Nephron progenitor cell (in vitro differentiated cells): ENCODE data around the gene SIGLEC7.

ENCODE experiments used
- DNase-seq: peaks from one replicate; pipeline ENCODE4 v3.0.0; 2021
- H3K27ac Mint-ChIP-seq: 2 replicates; pipeline ENCODE4 v1.8.0; 2021; ENCODE audit warnings: mild to moderate bottlenecking, moderate library complexity, mixed read lengths
- H3K27me3 Mint-ChIP-seq: 2 replicates; pipeline ENCODE4 v1.8.0; 2021; ENCODE audit warnings: mild to moderate bottlenecking, low read depth, mixed read lengths; ENCODE audit not compliant: poor library complexity
- H3K36me3 Mint-ChIP-seq: 2 replicates; pipeline ENCODE4 v1.8.0; 2021; ENCODE audit warnings: low read depth, mixed read lengths
- H3K4me1 Mint-ChIP-seq: 2 replicates; pipeline ENCODE4 v1.8.0; 2021; ENCODE audit warnings: mixed read lengths
- H3K4me3 Mint-ChIP-seq: 2 replicates; pipeline ENCODE4 v1.8.0; 2021; ENCODE audit warnings: mild to moderate bottlenecking, moderate library complexity, mixed read lengths
- H3K9me3 Mint-ChIP-seq: 2 replicates; pipeline ENCODE4 v1.8.0; 2021; ENCODE audit warnings: mild to moderate bottlenecking, moderate library complexity, mixed read lengths
- CTCF ChIP-seq: fragments of 200-600 bp; sonication (generic); IDR thresholded peaks from 2 replicates; pipeline ENCODE4 v1.5.0; 2021; ENCODE audit warnings: antibody characterized with exemption

The SIGLEC7 gene

GRCh38 chr19:51119611-51120010 lies 22.5 kb upstream of the SIGLEC7 start:
- Mint-ChIP-seq H3K4me1 (peaks cover 2% of the 10 kb centered on the region), H3K27ac (no peak overlapping the region), H3K4me3 (no peak overlapping the region), H3K36me3 (no peaks in the 10 kb centered on the region), H3K27me3 (peaks cover 62% of the 10 kb centered on the region), H3K9me3 (no peaks in the 10 kb centered on the region)
- DNase-seq: no peak
- no peak for TF ChIP-seq CTCF

GRCh38 chr19:51120160-51120559 lies 21.9 kb upstream of the SIGLEC7 start:
- H3K9me3 Mint-ChIP-seq: no peaks in the 10 kb centered on the region
- no peaks in the 10 kb centered on the region for H3K36me3 Mint-ChIP-seq
- peaks cover 58% of the 10 kb centered on the region for H3K27me3 Mint-ChIP-seq
- no peak for DNase-seq
- peaks cover 6% of the 10 kb centered on the region for H3K4me1 Mint-ChIP-seq
- H3K4me3 Mint-ChIP-seq: no peak overlapping the region
- H3K27ac Mint-ChIP-seq: no peak overlapping the region
- TF ChIP-seq CTCF: no peak

- Mint-ChIP-seq H3K27ac (no peak overlapping the region), H3K9me3 (no peaks in the 10 kb centered on the region), H3K27me3 (peaks cover 48% of the 10 kb centered on the region)
Measured at GRCh38 chr19:51121257-51121656, 20.8 kb upstream of the SIGLEC7 start.

GRCh38 chr19:51122112-51122981 lies 19.8 kb upstream of the SIGLEC7 start:
- TF ChIP-seq CTCF: no peak
- DNase-seq: no peak
- Mint-ChIP-seq H3K27ac (no peak overlapping the region), H3K4me1 (peaks cover 6% of the 10 kb centered on the region), H3K27me3 (peaks cover 39% of the 10 kb centered on the region), H3K4me3 (no peak overlapping the region), H3K9me3 (no peaks in the 10 kb centered on the region), H3K36me3 (no peaks in the 10 kb centered on the region)

More at GRCh38 chr19:51121257-51121656, 20.8 kb upstream of the SIGLEC7 start:
- no peaks in the 10 kb centered on the region for H3K36me3 Mint-ChIP-seq
- DNase-seq: no peak
- no peak for TF ChIP-seq CTCF
- H3K4me3 Mint-ChIP-seq: no peak overlapping the region
- H3K4me1 Mint-ChIP-seq: peaks cover 6% of the 10 kb centered on the region

GRCh38 chr19:51123381-51123800 lies 18.7 kb upstream of the SIGLEC7 start:
- H3K4me3 Mint-ChIP-seq: no peak overlapping the region
- H3K9me3 Mint-ChIP-seq: no peaks in the 10 kb centered on the region
- no peak overlapping the region for H3K27ac Mint-ChIP-seq
- DNase-seq: no peak
- peaks cover 12% of the 10 kb centered on the region for H3K4me1 Mint-ChIP-seq
- no peaks in the 10 kb centered on the region for H3K36me3 Mint-ChIP-seq
- no peak for TF ChIP-seq CTCF
- peaks cover 38% of the 10 kb centered on the region for H3K27me3 Mint-ChIP-seq

- Mint-ChIP-seq H3K36me3 (no peaks in the 10 kb centered on the region), H3K9me3 (no peaks in the 10 kb centered on the region), H3K27me3 (peaks cover 41% of the 10 kb centered on the region), H3K4me3 (no peak overlapping the region), H3K4me1 (peaks cover 16% of the 10 kb centered on the region), H3K27ac (no peak overlapping the region)
- DNase-seq: no peak
- no peak for TF ChIP-seq CTCF
Measured at GRCh38 chr19:51123802-51124201, 18.3 kb upstream of the SIGLEC7 start.
